Measurements from ENCODE around the gene DOK6. TPM values are rescaled to one million over a fixed set of nuclear protein-coding genes. Genes with fewer than 3 reads are reported as not detected.

DOK6 gene
- total and polyA plus RNA-seq, 2 donors (not counting 1 experiment from before 2014, with no cell fraction given), result not detected

DNA sequence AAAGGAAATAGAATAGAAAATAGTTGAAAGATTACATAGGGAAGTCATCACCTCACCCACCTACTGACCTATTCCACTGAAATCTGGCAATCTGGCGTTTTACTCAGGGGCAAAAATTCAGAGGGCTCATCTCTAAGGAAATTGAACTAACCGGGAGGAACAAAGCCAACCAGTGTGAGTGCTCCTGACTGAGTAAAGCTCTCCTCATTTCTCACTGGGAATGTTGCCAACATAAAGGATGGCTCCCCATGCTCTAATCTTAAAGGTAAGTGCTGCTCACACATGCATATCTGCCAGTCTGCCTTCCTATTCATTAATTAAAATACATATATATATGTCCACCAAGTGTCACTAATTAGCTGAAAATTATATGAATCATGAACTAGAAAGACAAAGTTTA lies 13.5 kb upstream of the DOK6 start:
- Histone ChIP-seq H3K27ac (ENCODE audit: low read length in 2 of 2) (no peak overlapping the region), H3K36me3 (replicated peaks in 1 of 2; ENCODE audit: control extremely low read depth in 1 of 2, control insufficient read depth in 1 of 2, extremely low read depth in 1 of 2, insufficient read depth in 2 of 2, low read length in 1 of 2) (no peaks in the 10 kb centered on the region), H3K9me3 (ENCODE audit: control extremely low read depth in 1 of 3, control insufficient read depth in 2 of 3, insufficient read depth in 1 of 3, low read length in 2 of 3) (no peaks in the 10 kb centered on the region), H2AFZ (ENCODE audit: insufficient read depth, low read depth, low read length, poor library complexity, severe bottlenecking) (no peak overlapping the region), H3K4me1 (ENCODE audit: control insufficient read depth in 2 of 2, insufficient read depth in 2 of 2, low read length in 2 of 2) (no peaks in the 10 kb centered on the region), H3K27me3 (replicated peaks in 1 of 4; ENCODE audit: control extremely low read depth in 1 of 4, control insufficient read depth in 3 of 4, insufficient read depth in 4 of 4, low read length in 3 of 4) (no peaks in the 10 kb centered on the region), H3K79me2 (ENCODE audit: control insufficient read depth, insufficient read depth, low read length) (no peaks in the 10 kb centered on the region), H3K4me3 (ENCODE audit: control extremely low read depth in 1 of 5, extremely low read depth in 1 of 5, insufficient read depth in 1 of 5, low read depth in 2 of 5, low read length in 4 of 5) (no peak overlapping the region), H3K9ac (ENCODE audit: low read length) (no peak overlapping the region), H4K20me1 (ENCODE audit: control insufficient read depth, insufficient read depth, low read length, poor library complexity, severe bottlenecking) (no peaks in the 10 kb centered on the region), H3K4me2 (replicated peaks; ENCODE audit: low read depth, low read length, poor library complexity, severe bottlenecking) (no peak overlapping the region)
- intact Hi-C loops (cut with micrococcal nuclease), result no loop called here
- H3K27ac Mint-ChIP-seq, result no peak overlapping the region
- H3K27me3 Mint-ChIP-seq, result no peaks in the 10 kb centered on the region
- H3K9me3 Mint-ChIP-seq (ENCODE audit: insufficient read depth), result no peaks in the 10 kb centered on the region
- TF ChIP-seq, protein P1, sequence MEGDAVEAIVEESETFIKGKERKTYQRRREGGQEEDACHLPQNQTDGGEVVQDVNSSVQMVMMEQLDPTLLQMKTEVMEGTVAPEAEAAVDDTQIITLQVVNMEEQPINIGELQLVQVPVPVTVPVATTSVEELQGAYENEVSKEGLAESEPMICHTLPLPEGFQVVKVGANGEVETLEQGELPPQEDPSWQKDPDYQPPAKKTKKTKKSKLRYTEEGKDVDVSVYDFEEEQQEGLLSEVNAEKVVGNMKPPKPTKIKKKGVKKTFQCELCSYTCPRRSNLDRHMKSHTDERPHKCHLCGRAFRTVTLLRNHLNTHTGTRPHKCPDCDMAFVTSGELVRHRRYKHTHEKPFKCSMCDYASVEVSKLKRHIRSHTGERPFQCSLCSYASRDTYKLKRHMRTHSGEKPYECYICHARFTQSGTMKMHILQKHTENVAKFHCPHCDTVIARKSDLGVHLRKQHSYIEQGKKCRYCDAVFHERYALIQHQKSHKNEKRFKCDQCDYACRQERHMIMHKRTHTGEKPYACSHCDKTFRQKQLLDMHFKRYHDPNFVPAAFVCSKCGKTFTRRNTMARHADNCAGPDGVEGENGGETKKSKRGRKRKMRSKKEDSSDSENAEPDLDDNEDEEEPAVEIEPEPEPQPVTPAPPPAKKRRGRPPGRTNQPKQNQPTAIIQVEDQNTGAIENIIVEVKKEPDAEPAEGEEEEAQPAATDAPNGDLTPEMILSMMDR (IDR thresholded peaks at IDR 0.05), result no peak
- no peak for TF ChIP-seq EZH2 (IDR thresholded peaks at IDR 0.05; ENCODE audit: borderline replicate concordance, insufficient read depth, low read depth, low read length, poor library complexity, severe bottlenecking)
- no peak for DNase-seq
- POLR2A ChIA-PET, result no interaction called here
- CTCF ChIA-PET, result no interaction called here
- WGBS (ENCODE audit: insufficient coverage), result 71% methylated on average over 1 of the region's 2 CpGs
- H3K4me3 Mint-ChIP-seq, result no peak overlapping the region
- no peaks in the 10 kb centered on the region for H3K4me1 Mint-ChIP-seq
- ATAC-seq (ENCODE audit: low read depth), result no peak

DNA sequence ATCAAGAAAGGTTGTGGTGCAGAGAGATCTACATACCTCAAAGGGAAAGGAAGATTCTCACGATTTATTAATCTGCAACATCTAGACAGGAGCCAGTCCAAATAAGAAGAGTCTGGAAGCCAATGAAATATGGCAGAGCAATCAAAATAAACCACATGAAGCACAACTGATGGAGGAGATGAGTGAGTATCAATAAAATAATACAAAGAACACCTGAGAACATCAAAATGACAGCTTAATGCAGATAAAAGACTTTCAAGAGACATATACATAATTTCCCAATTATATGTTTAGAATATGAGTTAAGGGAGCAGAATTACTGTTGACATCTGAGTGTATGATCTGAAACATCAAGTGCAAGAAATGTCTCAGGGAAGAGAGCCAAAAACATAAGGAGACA lies 12.5 kb upstream of the DOK6 start:
- 100% methylated on average over 1 of the region's 1 CpG for WGBS (ENCODE audit: insufficient coverage)
- Mint-ChIP-seq H3K27ac (no peak overlapping the region), H3K9me3 (ENCODE audit: insufficient read depth) (no peaks in the 10 kb centered on the region), H3K4me1 (no peaks in the 10 kb centered on the region), H3K4me3 (no peak overlapping the region), H3K27me3 (no peaks in the 10 kb centered on the region)
- no peak overlapping the region for H3K4me3 ChIP-seq (ENCODE audit: control extremely low read depth in 1 of 5, extremely low read depth in 1 of 5, insufficient read depth in 1 of 5, low read depth in 2 of 5, low read length in 4 of 5)
- H2AFZ ChIP-seq (ENCODE audit: insufficient read depth, low read depth, low read length, poor library complexity, severe bottlenecking), result no peak overlapping the region
- no peak for ATAC-seq (ENCODE audit: low read depth)
- no peaks in the 10 kb centered on the region for H3K9me3 ChIP-seq (ENCODE audit: control extremely low read depth in 1 of 3, control insufficient read depth in 2 of 3, insufficient read depth in 1 of 3, low read length in 2 of 3)
- no peak overlapping the region for H3K9ac ChIP-seq (ENCODE audit: low read length)
- no peaks in the 10 kb centered on the region for H3K27me3 ChIP-seq (replicated peaks in 1 of 4; ENCODE audit: control extremely low read depth in 1 of 4, control insufficient read depth in 3 of 4, insufficient read depth in 4 of 4, low read length in 3 of 4)
- no peaks in the 10 kb centered on the region for H3K4me1 ChIP-seq (ENCODE audit: control insufficient read depth in 2 of 2, insufficient read depth in 2 of 2, low read length in 2 of 2)
- H3K36me3 ChIP-seq (replicated peaks in 1 of 2; ENCODE audit: control extremely low read depth in 1 of 2, control insufficient read depth in 1 of 2, extremely low read depth in 1 of 2, insufficient read depth in 2 of 2, low read length in 1 of 2), result no peaks in the 10 kb centered on the region
- H4K20me1 ChIP-seq (ENCODE audit: control insufficient read depth, insufficient read depth, low read length, poor library complexity, severe bottlenecking), result no peaks in the 10 kb centered on the region
- TF ChIP-seq, protein P1 (IDR thresholded peaks at IDR 0.05), result no peak
- TF ChIP-seq EZH2 (IDR thresholded peaks at IDR 0.05; ENCODE audit: borderline replicate concordance, insufficient read depth, low read depth, low read length, poor library complexity, severe bottlenecking), result no peak
- no peak overlapping the region for H3K27ac ChIP-seq (ENCODE audit: low read length in 2 of 2)
- intact Hi-C loops (cut with micrococcal nuclease), result no loop called here
- H3K79me2 ChIP-seq (ENCODE audit: control insufficient read depth, insufficient read depth, low read length), result no peaks in the 10 kb centered on the region
- ChIA-PET POLR2A (no interaction called here), CTCF (no interaction called here)
- no peak overlapping the region for H3K4me2 ChIP-seq (replicated peaks; ENCODE audit: low read depth, low read length, poor library complexity, severe bottlenecking)
- DNase-seq, result no peak

All from B cell (primary cell).